PFSK-1 (cell line): ENCODE measurements around the gene HEMK1.
A peak's percentile ranks its signal among the peaks of the same experiment; 100 is the strongest.

ENCODE experiments used
- FOXP2 ChIP-seq: optimal IDR thresholded peaks from 2 replicates; pipeline ENCODE3; 2011; ENCODE audit warnings: borderline replicate concordance, control low read depth, inconsistent platforms; ENCODE audit not compliant: insufficient read depth; ENCODE audit errors: extremely low read length, extremely low read depth
- POLR2AphosphoS5 ChIP-seq: IDR thresholded peaks from 2 replicates; pipeline ENCODE4 v1.6.1; 2012; ENCODE audit warnings: low read depth, mild to moderate bottlenecking, control low read depth, low read length, moderate library complexity
- REST ChIP-seq, 2 experiments: IDR thresholded peaks; 2 replicates each; pipeline versions ENCODE4 v1.6.1 to v1.8.0; 2011 to 2012; ENCODE audit warnings: low read depth in 2 of 2, low read length in 2 of 2, control low read depth in 1 of 2, inconsistent platforms in 1 of 2, mild to moderate bottlenecking in 1 of 2, moderate library complexity in 1 of 2; ENCODE audit not compliant: insufficient read depth in 1 of 2
- SIN3A ChIP-seq: IDR thresholded peaks from 2 replicates; pipeline ENCODE4 v1.6.1; 2012; ENCODE audit warnings: mild to moderate bottlenecking, low read length, moderate library complexity, borderline replicate concordance; ENCODE audit not compliant: insufficient read depth
- TAF1 ChIP-seq: IDR thresholded peaks from 2 replicates; pipeline ENCODE4 v1.6.1; 2012; ENCODE audit warnings: low read length, control low read depth, borderline replicate concordance; ENCODE audit not compliant: insufficient read depth

HEMK1 gene

GRCh38 chr3:50609763-50610085, 40.4 kb downstream of the HEMK1 start:
- TF ChIP-seq POLR2AphosphoS5 = no peak
- TF ChIP-seq REST (IDR thresholded peaks at IDR 0.05; ENCODE audit: insufficient read depth in 1 of 2, low read depth in 2 of 2, low read length in 2 of 2) = no peak
- TF ChIP-seq FOXP2 = no peak

GRCh38 chr3:50610181-50610971, 41.1 kb downstream of the HEMK1 start:
- TF ChIP-seq FOXP2 = no peak
- TF ChIP-seq POLR2AphosphoS5 = no peak
- no peak for TF ChIP-seq SIN3A
- TF ChIP-seq TAF1 = no peak
- no peak for TF ChIP-seq REST (IDR thresholded peaks at IDR 0.05; ENCODE audit: insufficient read depth in 1 of 2, low read depth in 2 of 2, low read length in 2 of 2)

- TF ChIP-seq FOXP2 = no peak
- no peak for TF ChIP-seq SIN3A
- TF ChIP-seq POLR2AphosphoS5 = no peak
Observed at GRCh38 chr3:50610992-50611463, 41.7 kb downstream of the HEMK1 start.

- TF ChIP-seq POLR2AphosphoS5 = peak; percentile 60; the same call in 1 of the 2 replicates
- TF ChIP-seq FOXP2 = no peak
- TF ChIP-seq SIN3A = no peak
- 0 out of 2 replicates have a peak, but pooled peaks have one; percentile 41 for TF ChIP-seq TAF1
Observed at GRCh38 chr3:50611464-50612233, 42.3 kb downstream of the HEMK1 start, which contains the start of gene CISH. Gene CISH (minus strand): TSS chr3:50611774. CDS start chr3:50611650, 124 bp downstream.

GRCh38 chr3:50612234-50612882, 43.0 kb downstream of the HEMK1 start:
- TF ChIP-seq FOXP2 (no peak), POLR2AphosphoS5 (no peak), REST (IDR thresholded peaks at IDR 0.05; ENCODE audit: insufficient read depth in 1 of 2, low read depth in 2 of 2, low read length in 2 of 2) (no peak)
